Suprapubic skin (tissue), 4 donors: ENCODE data around the gene FAM237B. TPM values are rescaled to one million over a fixed set of nuclear protein-coding genes. Genes with fewer than 3 reads are reported as not detected.
A peak's percentile ranks its signal among the peaks of the same experiment; 100 is the strongest.

ENCODE experiments used
- DNase-seq, 2 donors: peaks; one replicate each; pipeline ENCODE4 v3.0.0-alpha.2; 2019; ENCODE audit warnings: low spot score in 2 of 2
- H3K27ac ChIP-seq: fragments of 200-600 bp; sonication (generic); one replicate; pipeline ENCODE4 v1.5.1; 2019
- H3K27me3 ChIP-seq: fragments of 200-600 bp; sonication (generic); one replicate; pipeline ENCODE4 v1.5.1; 2019
- H3K36me3 ChIP-seq: fragments of 200-600 bp; sonication (generic); one replicate; pipeline ENCODE4 v1.5.1; 2019
- H3K4me1 ChIP-seq: fragments of 200-600 bp; sonication (generic); one replicate; pipeline ENCODE4 v1.5.1; 2019
- H3K4me3 ChIP-seq: fragments of 200-600 bp; sonication (generic); one replicate; pipeline ENCODE4 v1.5.1; 2019; ENCODE audit warnings: mild to moderate bottlenecking
- H3K9me3 ChIP-seq: fragments of 200-600 bp; sonication (generic); one replicate; pipeline ENCODE4 v1.5.1; 2019
- CTCF ChIP-seq, 2 donors: fragments of 200-600 bp in 1 of 2; fragments of 450-650 bp in 1 of 2; sonication (generic) in 1 of 2; IDR thresholded peaks; one replicate each; pipeline ENCODE4 v1.5.1; 2016 to 2019; ENCODE audit warnings: antibody characterized with exemption in 2 of 2, mild to moderate bottlenecking in 1 of 2, moderate library complexity in 1 of 2
- EP300 ChIP-seq: sonication (generic); formaldehyde crosslinking; IDR thresholded peaks from one replicate; pipeline ENCODE4 v1.6.1; 2017; ENCODE audit warnings: antibody characterized with exemption
- POLR2A ChIP-seq, 2 donors: fragments of 450-650 bp; IDR thresholded peaks; one replicate each; pipeline ENCODE4 v1.6.1; 2017; ENCODE audit warnings: antibody characterized with exemption in 2 of 2, mild to moderate bottlenecking in 2 of 2, moderate library complexity in 2 of 2
- POLR2AphosphoS5 ChIP-seq, 3 donors: sonication (generic); formaldehyde crosslinking; IDR thresholded peaks; one replicate each; pipeline ENCODE4 v1.6.1; 2017; ENCODE audit warnings: antibody characterized with exemption in 3 of 3
- WGBS: methylation state at CpG from one replicate; pipeline ENCODE4 v1.1.5; 2018; 5-methylcytosine and 5-hydroxymethylcytosine counted together
- total RNA-seq, 4 donors: library from RNA; depleted of rRNA; stranded (reverse); fragments of >200 nt; gene quantifications; one replicate each; pipeline ENCODE4 v1.1.0, GENCODE V29; 2016

Gene FAM237B
- total RNA-seq, 4 donors from 2014 or later = not detected

DNA sequence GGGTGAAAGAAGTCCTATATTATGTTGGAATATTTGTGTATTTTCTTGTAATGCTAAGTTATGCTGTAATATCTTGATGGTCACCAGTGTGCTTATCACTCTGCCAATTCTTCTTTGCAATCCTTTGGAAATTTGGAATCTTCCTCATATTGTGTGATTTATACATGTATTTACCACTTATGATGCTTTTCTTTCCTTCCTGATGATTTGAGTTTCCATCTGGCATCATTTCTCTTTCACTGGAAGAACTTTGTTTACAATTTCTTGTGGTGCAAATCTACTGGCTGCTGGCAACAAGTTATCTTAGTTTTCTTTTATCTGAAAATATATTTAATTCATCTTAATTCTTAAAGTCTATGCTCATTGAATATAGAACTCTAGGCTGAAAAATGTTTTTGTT, 46.9 kb downstream of the FAM237B start:
- Histone ChIP-seq H3K27ac (no peak overlapping the region), H3K4me3 (no peak overlapping the region), H3K9me3 (no peaks in the 10 kb centered on the region), H3K27me3 (no peaks in the 10 kb centered on the region), H3K4me1 (no peaks in the 10 kb centered on the region), H3K36me3 (no peaks in the 10 kb centered on the region)
- no peak for DNase-seq
- TF ChIP-seq POLR2AphosphoS5 (IDR thresholded peaks at IDR 0.05) = no peak
- no peak for TF ChIP-seq EP300
- TF ChIP-seq POLR2A (IDR thresholded peaks at IDR 0.05) = no peak
- no peak for TF ChIP-seq CTCF (IDR thresholded peaks at IDR 0.05)

GRCh38 chr7:90272242-90272641, 48.9 kb downstream of the FAM237B start:
- TF ChIP-seq POLR2A (IDR thresholded peaks at IDR 0.05) (no peak), CTCF (IDR thresholded peaks at IDR 0.05) (no peak), EP300 (no peak), POLR2AphosphoS5 (IDR thresholded peaks at IDR 0.05) (no peak)
- H3K36me3 ChIP-seq = no peaks in the 10 kb centered on the region
- H3K27me3 ChIP-seq = no peaks in the 10 kb centered on the region
- no peaks in the 10 kb centered on the region for H3K9me3 ChIP-seq
- WGBS = 72% methylated on average over 2 of the region's 2 CpGs
- H3K4me3 ChIP-seq = no peak overlapping the region
- DNase-seq = no peak
- peak overlapping the region; percentile 24 for H3K27ac ChIP-seq
- no peaks in the 10 kb centered on the region for H3K4me1 ChIP-seq

DNA sequence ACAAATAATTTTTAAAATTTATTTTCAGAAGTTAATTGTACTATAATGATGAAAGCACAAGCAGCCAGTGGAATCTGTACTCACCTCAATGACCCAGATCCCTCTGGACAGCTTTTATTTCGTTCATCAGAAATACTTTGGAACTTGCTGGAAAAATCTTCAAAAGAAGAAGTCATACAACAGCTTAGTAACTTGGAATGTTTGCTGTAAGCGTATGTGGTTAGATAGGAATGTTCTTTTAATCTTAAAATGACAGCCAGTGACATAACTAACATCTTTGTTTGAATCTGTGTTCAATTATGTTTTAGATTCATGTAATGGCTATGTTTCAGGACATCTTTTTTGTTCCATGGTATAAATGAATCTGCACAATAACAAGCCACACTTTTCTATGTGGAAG, 49.4 kb downstream of the FAM237B start:
- Histone ChIP-seq H3K4me1 (no peaks in the 10 kb centered on the region), H3K27ac (peak overlapping the region; percentile 24), H3K4me3 (no peak overlapping the region), H3K9me3 (no peaks in the 10 kb centered on the region), H3K36me3 (no peaks in the 10 kb centered on the region), H3K27me3 (no peaks in the 10 kb centered on the region)
- TF ChIP-seq CTCF (IDR thresholded peaks at IDR 0.05) (no peak), POLR2AphosphoS5 (IDR thresholded peaks at IDR 0.05) (no peak), EP300 (no peak), POLR2A (IDR thresholded peaks at IDR 0.05) (no peak)
- no peak for DNase-seq
- WGBS = 47% methylated on average over 2 of the region's 2 CpGs

DNA sequence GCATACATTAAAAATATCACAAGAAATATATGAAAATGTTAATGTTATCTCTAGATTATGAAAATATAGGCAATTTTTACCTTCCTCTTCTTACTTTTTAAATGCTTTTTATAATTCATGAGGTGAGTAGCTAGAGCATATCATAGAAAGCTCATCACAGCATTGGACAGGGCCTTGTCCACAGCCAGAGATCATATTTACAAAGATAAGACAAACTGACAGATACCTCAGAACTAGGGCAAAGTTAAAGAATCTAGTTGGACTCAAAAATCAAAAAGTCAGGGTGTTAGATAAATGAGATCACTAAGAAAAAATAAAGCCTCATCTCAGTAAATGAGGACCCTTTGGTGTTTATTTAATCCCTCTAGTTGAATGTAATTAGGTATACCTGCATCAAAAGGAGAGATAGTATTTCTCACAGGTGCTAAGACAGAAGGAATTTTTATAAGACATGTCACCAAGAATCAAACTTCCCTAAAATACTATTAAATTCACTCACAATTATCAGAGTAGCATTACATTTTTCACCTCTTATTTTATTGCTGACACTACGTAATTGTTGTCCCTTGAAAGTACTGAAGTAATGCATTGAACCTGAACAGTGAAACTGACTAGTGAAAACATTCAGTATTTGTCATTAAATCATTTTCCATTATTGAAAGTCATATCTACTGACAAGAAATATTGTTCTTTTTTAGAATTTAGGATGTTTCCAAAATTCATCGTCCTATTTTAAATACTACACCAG, 50.5 kb downstream of the FAM237B start:
- Histone ChIP-seq H3K4me3 (no peak overlapping the region), H3K27ac (no peak overlapping the region), H3K36me3 (no peaks in the 10 kb centered on the region), H3K27me3 (no peaks in the 10 kb centered on the region), H3K4me1 (no peaks in the 10 kb centered on the region), H3K9me3 (no peaks in the 10 kb centered on the region)
- WGBS = 95% methylated on average over 2 of the region's 2 CpGs
- no peak for TF ChIP-seq POLR2AphosphoS5 (IDR thresholded peaks at IDR 0.05)
- TF ChIP-seq CTCF (IDR thresholded peaks at IDR 0.05) = no peak
- no peak for TF ChIP-seq EP300
- TF ChIP-seq POLR2A (IDR thresholded peaks at IDR 0.05) = no peak
- no peak for DNase-seq

GRCh38 chr7:90269163-90269562, 51.9 kb downstream of the FAM237B start:
- Histone ChIP-seq H3K27ac (no peak overlapping the region), H3K4me3 (no peak overlapping the region)

More at GRCh38 chr7:90269163-90269562, 51.9 kb downstream of the FAM237B start:
- no peaks in the 10 kb centered on the region for H3K9me3 ChIP-seq
- TF ChIP-seq CTCF (IDR thresholded peaks at IDR 0.05) (no peak), EP300 (no peak), POLR2AphosphoS5 (IDR thresholded peaks at IDR 0.05) (no peak), POLR2A (IDR thresholded peaks at IDR 0.05) (no peak)
- H3K27me3 ChIP-seq = no peaks in the 10 kb centered on the region
- no peaks in the 10 kb centered on the region for H3K36me3 ChIP-seq
- H3K4me1 ChIP-seq = no peaks in the 10 kb centered on the region
- WGBS = 78% methylated on average over 1 of the region's 1 CpG
- DNase-seq = no peak
